H9 (cell line): Measurements from ENCODE around the gene NCOA6. TPM values are rescaled to one million over a fixed set of nuclear protein-coding genes. Genes with fewer than 3 reads are reported as not detected.

Experiments used
- DNase-seq: peaks from one replicate; pipeline ENCODE4 v3.0.0-alpha.2; 2017
- H2AFZ ChIP-seq: one replicate; pipeline ENCODE4 v1.6.1; 2013; ENCODE audit warnings: mild to moderate bottlenecking, low read length, control low read depth, moderate library complexity
- H2AK5ac ChIP-seq: 2 replicates; pipeline ENCODE4 v1.6.1; 2013; ENCODE audit warnings: low read length, control low read depth, mixed read lengths; ENCODE audit not compliant: insufficient read length
- H2BK120ac ChIP-seq: one replicate; pipeline ENCODE4 v1.6.1; 2013; ENCODE audit warnings: low read depth, mild to moderate bottlenecking, low read length, control low read depth, inconsistent platforms; ENCODE audit not compliant: poor library complexity, severe bottlenecking
- H2BK12ac ChIP-seq: 2 replicates; pipeline ENCODE4 v1.6.1; 2013; ENCODE audit warnings: low read length, control low read depth, mixed read lengths, low read depth; ENCODE audit not compliant: insufficient read length
- H2BK15ac ChIP-seq: 2 replicates; pipeline ENCODE4 v1.6.1; 2013; ENCODE audit warnings: low read depth, low read length, control low read depth
- H2BK20ac ChIP-seq: one replicate; pipeline ENCODE4 v1.6.1; 2013; ENCODE audit warnings: low read depth, mild to moderate bottlenecking, low read length, control low read depth, inconsistent platforms; ENCODE audit not compliant: poor library complexity, severe bottlenecking
- H2BK5ac ChIP-seq: 2 replicates; pipeline ENCODE4 v1.6.1; 2013; ENCODE audit warnings: low read length, control low read depth, mixed read lengths; ENCODE audit not compliant: insufficient read length
- H3K14ac ChIP-seq: 2 replicates; pipeline ENCODE4 v1.6.1; 2013; ENCODE audit warnings: low read length, control low read depth; ENCODE audit not compliant: insufficient read depth
- H3K18ac ChIP-seq: 2 replicates; pipeline ENCODE4 v1.6.1; 2013; ENCODE audit warnings: low read depth, mild to moderate bottlenecking, mixed read lengths, low read length, control low read depth; ENCODE audit not compliant: insufficient read length
- H3K23ac ChIP-seq: 2 replicates; pipeline ENCODE4 v1.6.1; 2013; ENCODE audit warnings: low read length, control low read depth, mixed read lengths, low read depth; ENCODE audit not compliant: insufficient read length
- H3K23me2 ChIP-seq: 2 replicates; pipeline ENCODE4 v1.6.1; 2013; ENCODE audit warnings: low read depth, mild to moderate bottlenecking, mixed read lengths, low read length, control low read depth; ENCODE audit not compliant: insufficient read length, poor library complexity, severe bottlenecking
- H3K27ac ChIP-seq: 2 replicates; pipeline ENCODE4 v1.5.1; 2013; ENCODE audit warnings: low read length, control low read depth, mixed read lengths, low read depth; ENCODE audit not compliant: insufficient read length
- H3K27me3 ChIP-seq: 2 replicates; pipeline ENCODE4 v1.6.1; 2013; ENCODE audit warnings: low read length, control low read depth, inconsistent platforms; ENCODE audit not compliant: insufficient read depth
- H3K4ac ChIP-seq: 2 replicates; pipeline ENCODE4 v1.6.1; 2013; ENCODE audit warnings: low read depth, mild to moderate bottlenecking, control low read depth, inconsistent platforms, low read length, moderate library complexity
- H3K4me1 ChIP-seq: 2 replicates; pipeline ENCODE4 v1.6.1; 2013; ENCODE audit warnings: low read length, control low read depth, inconsistent platforms; ENCODE audit not compliant: insufficient read depth
- H3K4me2 ChIP-seq: 2 replicates; pipeline ENCODE4 v1.6.1; 2013; ENCODE audit warnings: low read length, control low read depth, mixed read lengths; ENCODE audit not compliant: insufficient read length, insufficient read depth
- H3K56ac ChIP-seq: 2 replicates; pipeline ENCODE4 v1.6.1; 2013; ENCODE audit warnings: low read depth, mild to moderate bottlenecking, mixed read lengths, low read length, control low read depth; ENCODE audit not compliant: insufficient read length
- H3K79me1 ChIP-seq: 2 replicates; pipeline ENCODE4 v1.6.1; 2013; ENCODE audit warnings: low read depth, mild to moderate bottlenecking, moderate library complexity, low read length, control low read depth, inconsistent platforms; ENCODE audit not compliant: insufficient read depth, poor library complexity, severe bottlenecking
- H3K79me2 ChIP-seq: 2 replicates; pipeline ENCODE4 v1.6.1; 2013; ENCODE audit warnings: low read length, control low read depth, inconsistent platforms; ENCODE audit not compliant: insufficient read depth
- H3K9ac ChIP-seq: 2 replicates; pipeline ENCODE4 v1.6.1; 2013; ENCODE audit warnings: low read length, control low read depth, mixed read lengths; ENCODE audit not compliant: insufficient read length; ENCODE audit errors: extremely low read depth
- H3K9me3 ChIP-seq: one replicate; pipeline ENCODE4 v1.6.1; 2013; ENCODE audit warnings: low read depth, low read length, inconsistent platforms; ENCODE audit not compliant: control insufficient read depth
- H3T11ph ChIP-seq: one replicate; pipeline ENCODE4 v1.6.1; 2013; ENCODE audit warnings: mild to moderate bottlenecking, low read length, control low read depth, inconsistent platforms
- H4K20me1 ChIP-seq: one replicate; pipeline ENCODE4 v1.6.1; 2013; ENCODE audit not compliant: control insufficient read depth, insufficient read length, insufficient read depth
- H4K5ac ChIP-seq: 2 replicates; pipeline ENCODE4 v1.6.1; 2013; ENCODE audit warnings: low read depth, mild to moderate bottlenecking, mixed read lengths, low read length, control low read depth; ENCODE audit not compliant: insufficient read length
- H4K8ac ChIP-seq: replicated peaks from 2 replicates; pipeline ENCODE4 v1.6.1; 2013; ENCODE audit warnings: low read length, control low read depth, mixed read lengths, low read depth; ENCODE audit not compliant: insufficient read length
- H4K91ac ChIP-seq: 2 replicates; pipeline ENCODE4 v1.6.1; 2013; ENCODE audit warnings: low read depth, mild to moderate bottlenecking, moderate library complexity, mixed read lengths, low read length, control low read depth; ENCODE audit not compliant: insufficient read length
- H3K27ac Mint-ChIP-seq, 3 experiments: 2 replicates in 2 of 3; 3 replicates in 1 of 3; pipeline ENCODE4 v1.8.0; 2020 to 2021; ENCODE audit warnings: mixed read lengths in 3 of 3, mild to moderate bottlenecking in 1 of 3, moderate library complexity in 1 of 3
- H3K27me3 Mint-ChIP-seq: 2 replicates; pipeline ENCODE4 v1.8.0; 2021; ENCODE audit warnings: low read depth, mild to moderate bottlenecking, moderate library complexity, mixed read lengths
- H3K36me3 Mint-ChIP-seq, 3 experiments: 2 replicates in 2 of 3; 3 replicates in 1 of 3; pipeline ENCODE4 v1.8.0; 2020 to 2021; ENCODE audit warnings: low read depth in 3 of 3, mixed read lengths in 3 of 3; ENCODE audit not compliant: insufficient read depth in 1 of 3
- H3K4me1 Mint-ChIP-seq, 2 experiments: 2 replicates each; pipeline ENCODE4 v1.8.0; 2020; ENCODE audit warnings: mixed read lengths in 2 of 2
- H3K4me3 Mint-ChIP-seq, 2 experiments: 2 replicates in 1 of 2; 3 replicates in 1 of 2; pipeline ENCODE4 v1.8.0; 2020 to 2021; ENCODE audit warnings: mild to moderate bottlenecking in 2 of 2, mixed read lengths in 2 of 2, moderate library complexity in 1 of 2
- H3K9me3 Mint-ChIP-seq, 2 experiments: 2 replicates in 1 of 2; 3 replicates in 1 of 2; pipeline ENCODE4 v1.8.0; 2020; ENCODE audit warnings: mild to moderate bottlenecking in 2 of 2, mixed read lengths in 2 of 2, moderate library complexity in 1 of 2
- CTCF ChIP-seq: fragments of 200-600 bp; sonication (generic); conservative IDR thresholded peaks from 3 replicates; pipeline ENCODE4 v1.8.0; 2021; ENCODE audit warnings: antibody characterized with exemption, mild to moderate bottlenecking
- WGBS: extraction: QIAGEN DNeasy Blood & Tissue Kit; methylation state at CpG from one replicate; pipeline ENCODE4 v1.1.7; 2013; ENCODE audit warnings: missing lambda C conversion rate, low lambda C conversion rate, mixed read lengths; ENCODE audit not compliant: insufficient read length; ENCODE audit errors: extremely low coverage; 5-methylcytosine and 5-hydroxymethylcytosine counted together
- total RNA-seq: library from RNA; stranded (reverse); gene quantifications from 2 replicates; pipeline ENCODE4 v1.2.1, GENCODE V29; 2021

The NCOA6 gene
- total RNA-seq, 1 experiment from 2014 or later: 23.9 TPM

- Histone ChIP-seq H2BK15ac (no peak overlapping the region), H2BK120ac (no peak overlapping the region), H2AK5ac (no peak overlapping the region), H3K18ac (no peak overlapping the region), H3K9ac (no peak overlapping the region), H3K14ac (no peak overlapping the region), H3K9me3 (no peaks in the 10 kb centered on the region), H3K23me2 (no peaks in the 10 kb centered on the region), H2BK20ac (no peak overlapping the region), H2AFZ (no peak overlapping the region), H3K23ac (no peak overlapping the region), H3T11ph (no peak overlapping the region), H3K27ac (no peak overlapping the region), H3K4me2 (no peak overlapping the region), H3K79me2 (no peaks in the 10 kb centered on the region), H2BK12ac (no peak overlapping the region), H3K4me1 (no peaks in the 10 kb centered on the region), H4K5ac (no peak overlapping the region), H3K27me3 (no peaks in the 10 kb centered on the region), H4K20me1 (no peaks in the 10 kb centered on the region), H2BK5ac (no peak overlapping the region), H3K79me1 (no peaks in the 10 kb centered on the region), H3K56ac (no peak overlapping the region), H4K8ac (no peak overlapping the region), H4K91ac (no peak overlapping the region), H3K4ac (no peak overlapping the region)
- peak overlapping the region in 1 of 3 experiments; percentile 14; a peak in 1 of 7 replicates for H3K27ac Mint-ChIP-seq
- H3K27me3 Mint-ChIP-seq: no peaks in the 10 kb centered on the region
- WGBS: no CpG with 5 or more reads among the region's 4 CpGs
- no peaks in the 10 kb centered on the region for H3K9me3 Mint-ChIP-seq
- no peak for DNase-seq
- H3K4me3 Mint-ChIP-seq: no peak overlapping the region
- peaks cover 13 to 18% of the 10 kb centered on the region in 2 experiments for H3K4me1 Mint-ChIP-seq
- H3K36me3 Mint-ChIP-seq: peaks cover 0 to 16% (median 0%) of the 10 kb centered on the region in 3 experiments; a peak in 3 of 7 replicates
- TF ChIP-seq CTCF: no peak
Measured at GRCh38 chr20:34792687-34793363, 32.6 kb downstream of the NCOA6 start.
